Measurements from ENCODE around the gene CCDC9B.

GRCh38 chr15:40306908-40307307 is 33.8 kb downstream of the CCDC9B start:
- TF ChIP-seq, protein P1, sequence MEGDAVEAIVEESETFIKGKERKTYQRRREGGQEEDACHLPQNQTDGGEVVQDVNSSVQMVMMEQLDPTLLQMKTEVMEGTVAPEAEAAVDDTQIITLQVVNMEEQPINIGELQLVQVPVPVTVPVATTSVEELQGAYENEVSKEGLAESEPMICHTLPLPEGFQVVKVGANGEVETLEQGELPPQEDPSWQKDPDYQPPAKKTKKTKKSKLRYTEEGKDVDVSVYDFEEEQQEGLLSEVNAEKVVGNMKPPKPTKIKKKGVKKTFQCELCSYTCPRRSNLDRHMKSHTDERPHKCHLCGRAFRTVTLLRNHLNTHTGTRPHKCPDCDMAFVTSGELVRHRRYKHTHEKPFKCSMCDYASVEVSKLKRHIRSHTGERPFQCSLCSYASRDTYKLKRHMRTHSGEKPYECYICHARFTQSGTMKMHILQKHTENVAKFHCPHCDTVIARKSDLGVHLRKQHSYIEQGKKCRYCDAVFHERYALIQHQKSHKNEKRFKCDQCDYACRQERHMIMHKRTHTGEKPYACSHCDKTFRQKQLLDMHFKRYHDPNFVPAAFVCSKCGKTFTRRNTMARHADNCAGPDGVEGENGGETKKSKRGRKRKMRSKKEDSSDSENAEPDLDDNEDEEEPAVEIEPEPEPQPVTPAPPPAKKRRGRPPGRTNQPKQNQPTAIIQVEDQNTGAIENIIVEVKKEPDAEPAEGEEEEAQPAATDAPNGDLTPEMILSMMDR (IDR thresholded peaks at IDR 0.05), result no peak
- TF ChIP-seq ZBTB43 (CRISPR knock-in tag; IDR thresholded peaks at IDR 0.05), result no peak
- TF ChIP-seq FOXP4 (CRISPR knock-in tag; IDR thresholded peaks at IDR 0.05), result no peak
- no peak for TF ChIP-seq ELF4 (CRISPR knock-in tag; IDR thresholded peaks at IDR 0.05; ENCODE audit: low read depth)
- TF ChIP-seq TEAD4 (CRISPR knock-in tag; IDR thresholded peaks at IDR 0.05), result no peak
- TF ChIP-seq, protein P2, sequence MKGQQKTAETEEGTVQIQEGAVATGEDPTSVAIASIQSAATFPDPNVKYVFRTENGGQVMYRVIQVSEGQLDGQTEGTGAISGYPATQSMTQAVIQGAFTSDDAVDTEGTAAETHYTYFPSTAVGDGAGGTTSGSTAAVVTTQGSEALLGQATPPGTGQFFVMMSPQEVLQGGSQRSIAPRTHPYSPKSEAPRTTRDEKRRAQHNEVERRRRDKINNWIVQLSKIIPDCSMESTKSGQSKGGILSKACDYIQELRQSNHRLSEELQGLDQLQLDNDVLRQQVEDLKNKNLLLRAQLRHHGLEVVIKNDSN (CRISPR knock-in tag; IDR thresholded peaks at IDR 0.05), result no peak
- TF ChIP-seq MAX (CRISPR knock-in tag; IDR thresholded peaks at IDR 0.05), result no peak
- TF ChIP-seq ZNF281 (CRISPR knock-in tag; IDR thresholded peaks at IDR 0.05), result no peak
- TF ChIP-seq ZNF423 (CRISPR knock-in tag; IDR thresholded peaks at IDR 0.05), result no peak
- no peak for TF ChIP-seq GTF2I (CRISPR knock-in tag; conservative IDR thresholded peaks at IDR 0.05)

All from WTC11 (cell line).